Aortic smooth muscle cell (primary cell): ENCODE results near the gene NRCAM. TPM values are rescaled to one million over a fixed set of nuclear protein-coding genes. Genes with fewer than 3 reads are reported as not detected.

Source experiments
- total RNA-seq: library from RNA; depleted of rRNA; stranded (reverse); fragments of >200 nt; gene quantifications from 2 replicates; pipeline ENCODE4 v1.2.3, GENCODE V29; 2014

NRCAM gene
- 1.6 and 2.5 TPM in 2 replicates for total RNA-seq

DNA sequence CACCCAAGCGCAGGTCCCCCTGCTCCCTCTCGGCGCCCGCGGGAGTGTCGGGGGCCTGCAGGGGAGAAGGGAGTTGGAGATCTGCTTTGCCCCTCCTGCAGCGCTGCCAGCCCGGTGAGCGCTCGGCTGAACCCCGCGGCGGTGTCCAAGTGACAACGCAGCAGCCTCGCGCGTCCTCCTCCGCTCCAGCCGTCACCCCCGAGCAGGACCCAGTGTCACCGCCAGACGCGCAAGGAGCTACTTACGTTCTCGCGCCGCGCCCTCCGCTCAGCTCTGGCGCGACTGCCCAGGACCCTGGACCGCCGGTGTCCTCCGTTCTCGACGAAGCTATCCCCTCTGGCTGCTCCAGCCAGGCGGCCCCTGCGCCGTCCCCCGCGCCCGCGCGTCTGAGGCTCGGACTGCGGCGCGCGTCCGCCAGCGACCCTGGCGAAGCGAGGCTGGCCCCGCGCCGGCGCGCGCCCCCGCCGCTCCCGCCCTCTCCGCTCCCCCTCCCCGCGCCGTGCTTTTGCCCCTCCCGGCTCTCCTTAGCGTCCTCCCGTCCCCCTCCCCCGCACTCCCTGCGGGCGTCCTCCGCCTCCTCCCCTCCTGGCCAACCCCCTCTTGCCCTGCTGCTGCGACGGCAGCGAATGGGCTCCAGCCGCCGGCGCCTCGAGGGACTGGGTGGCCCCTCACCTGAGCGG lies at the start of gene NRCAM:
NRCAM (minus strand) TSS at position 439 of the 680 bp plus-strand sequence. CDS start 216,372 bp downstream, outside the sequence.

DNA sequence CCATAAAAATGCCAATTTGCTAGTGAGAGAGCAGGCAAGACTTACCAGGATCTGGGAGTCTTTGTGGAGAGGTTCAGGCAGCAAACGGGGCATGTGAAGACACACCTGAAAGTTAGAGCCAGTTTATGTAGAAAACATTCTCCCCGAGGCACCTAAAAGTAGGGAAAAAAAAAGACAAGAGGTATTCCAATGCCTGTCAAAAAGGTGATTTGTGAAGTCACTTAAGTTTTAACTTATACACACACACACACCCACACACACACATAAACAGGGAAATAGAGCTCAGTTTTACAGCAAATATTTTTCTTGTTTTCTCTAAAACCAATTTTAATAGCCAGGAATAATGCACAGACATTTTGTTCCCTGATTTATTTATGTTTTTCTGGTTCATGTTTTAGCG lies 326.0 kb downstream of the NRCAM start, which contains the start of gene LAMB4:
LAMB4 (minus strand) TSS at position 101 of the 400 bp plus-strand sequence. CDS start 7,197 bp downstream, outside the sequence.

Other genes starting within 250 kb of the NRCAM start
- gene PNPLA8, start 69.7 kb upstream of the NRCAM start, total RNA-seq: 33.7 and 34.2 TPM in 2 replicates
- gene THAP5, start 113.3 kb upstream of the NRCAM start, total RNA-seq: 22.5 and 26.2 TPM in 2 replicates
- gene DNAJB9, start 113.4 kb upstream of the NRCAM start, total RNA-seq: 32.8 and 44.7 TPM in 2 replicates